ENCODE measurements around the gene IQCK. TPM values are rescaled to one million over a fixed set of nuclear protein-coding genes. Genes with fewer than 3 reads are reported as not detected.

The IQCK gene
- total and polyA plus RNA-seq, 2 experiments from 2014 or later: 7.2 to 11.8 TPM

GRCh38 chr16:19717314-19717713 lies 757 bp upstream of the IQCK start:
- H3K27me3 ChIP-seq: no peaks in the 10 kb centered on the region
- TF ChIP-seq EZH2 (IDR thresholded peaks at IDR 0.05; ENCODE audit: borderline replicate concordance) (no peak), CTCF (IDR thresholded peaks at IDR 0.05; ENCODE audit: poor library complexity) (no peak), EZH2phosphoT487 (IDR thresholded peaks at IDR 0.05; ENCODE audit: low read depth, severe bottlenecking, unreplicated experiment) (no peak)
- H3K9me2 ChIP-seq (replicated peaks; ENCODE audit: insufficient read depth): no peaks in the 10 kb centered on the region
- peaks cover 18% of the 10 kb centered on the region for H3K4me1 ChIP-seq (ENCODE audit: insufficient read depth)
- H2AFZ ChIP-seq: peak overlapping the region; percentile 93
- no peaks in the 10 kb centered on the region for H4K20me1 ChIP-seq (ENCODE audit: insufficient read depth, poor library complexity, severe bottlenecking)
- H3K4me3 ChIP-seq: peak overlapping the region; percentile 96
- no peaks in the 10 kb centered on the region for H3K9me3 ChIP-seq (ENCODE audit: low read depth)
- H3K4me2 ChIP-seq: peak overlapping the region; percentile 91
- no peak for DNase-seq (ENCODE audit: low spot score)
- peaks cover 68% of the 10 kb centered on the region for H3K79me2 ChIP-seq
- WGBS (ENCODE audit: low lambda C conversion rate, missing lambda C conversion rate): under 1% methylated on average over 10 of the region's 10 CpGs
- H3K36me3 ChIP-seq (replicated peaks; ENCODE audit: insufficient read depth, low read depth): no peaks in the 10 kb centered on the region
- H3K27ac ChIP-seq: peak overlapping the region; percentile 82

GRCh38 chr16:19718624-19718965 lies 524 bp downstream of the IQCK start:
- TF ChIP-seq EZH2phosphoT487 (IDR thresholded peaks at IDR 0.05; ENCODE audit: low read depth, severe bottlenecking, unreplicated experiment) (no peak), CTCF (IDR thresholded peaks at IDR 0.05; ENCODE audit: poor library complexity) (no peak), EZH2 (IDR thresholded peaks at IDR 0.05; ENCODE audit: borderline replicate concordance) (no peak)
- under 1% methylated on average over 21 of the region's 21 CpGs for WGBS (ENCODE audit: low lambda C conversion rate, missing lambda C conversion rate)

GRCh38 chr16:19722269-19722952 lies 4.3 kb downstream of the IQCK start:
- TF ChIP-seq EZH2phosphoT487 (IDR thresholded peaks at IDR 0.05; ENCODE audit: low read depth, severe bottlenecking, unreplicated experiment) (no peak), EZH2 (IDR thresholded peaks at IDR 0.05; ENCODE audit: borderline replicate concordance) (no peak), CTCF (IDR thresholded peaks at IDR 0.05; ENCODE audit: poor library complexity) (no peak)
- H2AFZ ChIP-seq: no peak overlapping the region
- WGBS (ENCODE audit: low lambda C conversion rate, missing lambda C conversion rate): 86% methylated on average over 11 of the region's 11 CpGs

More at GRCh38 chr16:19718624-19718965, 524 bp downstream of the IQCK start:
- peak overlapping the region; percentile 96 for H3K4me3 ChIP-seq
- peaks cover 58% of the 10 kb centered on the region for H3K79me2 ChIP-seq
- H2AFZ ChIP-seq: peak overlapping the region; percentile 96
- no peaks in the 10 kb centered on the region for H3K9me2 ChIP-seq (replicated peaks; ENCODE audit: insufficient read depth)
- peaks cover 18% of the 10 kb centered on the region for H3K4me1 ChIP-seq (ENCODE audit: insufficient read depth)
- no peaks in the 10 kb centered on the region for H3K9me3 ChIP-seq (ENCODE audit: low read depth)
- no peaks in the 10 kb centered on the region for H3K36me3 ChIP-seq (replicated peaks; ENCODE audit: insufficient read depth, low read depth)
- H4K20me1 ChIP-seq (ENCODE audit: insufficient read depth, poor library complexity, severe bottlenecking): no peaks in the 10 kb centered on the region
- H3K4me2 ChIP-seq: peak overlapping the region; percentile 91
- H3K27ac ChIP-seq: peak overlapping the region; percentile 82
- DNase-seq (ENCODE audit: low spot score): peak; percentile 37
- no peaks in the 10 kb centered on the region for H3K27me3 ChIP-seq

More at GRCh38 chr16:19722269-19722952, 4.3 kb downstream of the IQCK start:
- Histone ChIP-seq H3K4me1 (ENCODE audit: insufficient read depth) (peaks cover 3% of the 10 kb centered on the region), H3K36me3 (replicated peaks; ENCODE audit: insufficient read depth, low read depth) (no peaks in the 10 kb centered on the region), H4K20me1 (ENCODE audit: insufficient read depth, poor library complexity, severe bottlenecking) (no peaks in the 10 kb centered on the region), H3K9me3 (ENCODE audit: low read depth) (no peaks in the 10 kb centered on the region), H3K9me2 (replicated peaks; ENCODE audit: insufficient read depth) (no peaks in the 10 kb centered on the region), H3K4me3 (no peak overlapping the region), H3K4me2 (no peak overlapping the region), H3K79me2 (peaks cover 22% of the 10 kb centered on the region), H3K27me3 (no peaks in the 10 kb centered on the region), H3K27ac (no peak overlapping the region)
- DNase-seq (ENCODE audit: low spot score): no peak

All from hepatocyte (in vitro differentiated cells).